ENCODE data around the gene LPIN1. TPM values are rescaled to one million over a fixed set of nuclear protein-coding genes. Genes with fewer than 3 reads are reported as not detected.
A peak's percentile ranks its signal among the peaks of the same experiment; 100 is the strongest.

The LPIN1 gene
- polyA plus RNA-seq, 6 donors from 2014 or later = 4.6 to 12.8 (median 9.7) TPM

GRCh38 chr2:11873356-11874154 lies 127.1 kb downstream of the LPIN1 start:
- no peak for ATAC-seq (ENCODE audit: low read depth in 2 of 2)
- Mint-ChIP-seq H3K4me3 (no peak overlapping the region), H3K9me3 (no peaks in the 10 kb centered on the region), H3K27ac (peak overlapping the region in 1 of 6 donors; percentile 62), H3K27me3 (no peaks in the 10 kb centered on the region), H3K36me3 (peaks cover 0 to 7% of the 10 kb centered on the region in 2 donors), H3K4me1 (peaks cover 29 to 41% (median 36%) of the 10 kb centered on the region in 3 donors)
- DNase-seq = no peak

- Mint-ChIP-seq H3K27me3 (no peaks in the 10 kb centered on the region), H3K4me1 (peaks cover 29 to 47% (median 41%) of the 10 kb centered on the region in 3 donors), H3K9me3 (no peaks in the 10 kb centered on the region), H3K27ac (no peak overlapping the region), H3K4me3 (no peak overlapping the region), H3K36me3 (peaks cover 0 to 7% of the 10 kb centered on the region in 2 donors)
- no peak for DNase-seq
- ATAC-seq (ENCODE audit: low read depth in 2 of 2) = no peak
These were observed 128.4 kb downstream of the LPIN1 start for GRCh38 chr2:11874861-11875260.

- H3K27me3 Mint-ChIP-seq = no peaks in the 10 kb centered on the region
- DNase-seq (no peak), ATAC-seq (ENCODE audit: low read depth in 2 of 2) (no peak)
- H3K9me3 Mint-ChIP-seq = no peaks in the 10 kb centered on the region
- H3K27ac Mint-ChIP-seq = no peak overlapping the region
- peaks cover 24 to 41% (median 35%) of the 10 kb centered on the region in 3 donors for H3K4me1 Mint-ChIP-seq
- peaks cover 0 to 7% of the 10 kb centered on the region in 2 donors for H3K36me3 Mint-ChIP-seq
- H3K4me3 Mint-ChIP-seq = no peak overlapping the region
These were observed 129.0 kb downstream of the LPIN1 start for GRCh38 chr2:11875481-11875880.

- Mint-ChIP-seq H3K4me1 (peaks cover 19 to 36% (median 26%) of the 10 kb centered on the region in 3 donors), H3K27me3 (no peaks in the 10 kb centered on the region), H3K4me3 (no peak overlapping the region), H3K27ac (peak overlapping the region in 1 of 6 donors; percentile 45), H3K36me3 (peaks cover 0 to 7% of the 10 kb centered on the region in 2 donors), H3K9me3 (no peaks in the 10 kb centered on the region)
- DNase-seq = no peak
- no peak for ATAC-seq (ENCODE audit: low read depth in 2 of 2)
These were observed 130.0 kb downstream of the LPIN1 start for GRCh38 chr2:11876436-11876835.

- peak overlapping the region in 2 of 6 donors; percentile 59 to 86 for H3K27ac Mint-ChIP-seq
- H3K9me3 Mint-ChIP-seq = no peaks in the 10 kb centered on the region
- H3K4me1 Mint-ChIP-seq = peaks cover 19 to 36% (median 24%) of the 10 kb centered on the region in 3 donors
- no peak overlapping the region for H3K4me3 Mint-ChIP-seq
- H3K27me3 Mint-ChIP-seq = no peaks in the 10 kb centered on the region
- no peak for DNase-seq
- peaks cover 0 to 7% of the 10 kb centered on the region in 2 donors for H3K36me3 Mint-ChIP-seq
- no peak for ATAC-seq (ENCODE audit: low read depth in 2 of 2)
These were observed 130.5 kb downstream of the LPIN1 start for GRCh38 chr2:11876889-11877288.

Other genes with a start within 250 kb of the LPIN1 start
- not detected for gene GREB1, start 212.6 kb upstream of the LPIN1 start, polyA plus RNA-seq (ENCODE audit: low read depth in 6 of 6)
- not detected for gene NTSR2, start 76.4 kb upstream of the LPIN1 start, polyA plus RNA-seq (ENCODE audit: low read depth in 6 of 6)

Data from naive B cell (primary cell).